Measurements from ENCODE around the gene GBGT1. TPM values are rescaled to one million over a fixed set of nuclear protein-coding genes. Genes with fewer than 3 reads are reported as not detected.
A peak's percentile ranks its signal among the peaks of the same experiment; 100 is the strongest.

The GBGT1 gene
- total and polyA plus RNA-seq, 9 of the 15 experiments (the other 6 are each of a cell fraction or from before 2014, with no cell fraction given): 0.55 to 25.8 (median 13.7) TPM

- no peak for TF ChIP-seq ZNF318 (IDR thresholded peaks at IDR 0.05; ENCODE audit: borderline replicate concordance in 1 of 2, low read depth in 1 of 2)
- TF ChIP-seq COPS2 (conservative IDR thresholded peaks at IDR 0.05): no peak
- peak; percentile 30; the same call in 1 of the 2 replicates for TF ChIP-seq SPI1 (IDR thresholded peaks at IDR 0.05; ENCODE audit: borderline replicate concordance, low read depth, low read length)
- TF ChIP-seq FOXP4 (CRISPR knock-in tag; IDR thresholded peaks at IDR 0.05; ENCODE audit: borderline replicate concordance): no peak
- TF ChIP-seq THRAP3 (IDR thresholded peaks at IDR 0.05; ENCODE audit: borderline replicate concordance): no peak
- no peak for TF ChIP-seq ZNF583 (CRISPR knock-in tag; IDR thresholded peaks at IDR 0.05)
- TF ChIP-seq ZNF311 (CRISPR knock-in tag; IDR thresholded peaks at IDR 0.05): no peak
- no peak for TF ChIP-seq TARDBP (IDR thresholded peaks at IDR 0.05)
- TF ChIP-seq PURB (CRISPR knock-in tag; IDR thresholded peaks at IDR 0.05; ENCODE audit: low read depth): no peak
- no peak for TF ChIP-seq E2F8 (IDR thresholded peaks at IDR 0.05; ENCODE audit: low read depth, partially characterized antibody)
- no peak for TF ChIP-seq HINFP (tag; conservative IDR thresholded peaks at IDR 0.05; ENCODE audit: low read depth)
Observed at GRCh38 chr9:133148199-133149129, 15.2 kb downstream of the GBGT1 start (continued).

All from K562 (cell line).